Measurements from ENCODE around the gene ODF2L.
"Not testable (repeated sequence)": the region's sequence is repeated elsewhere in the genome, so short reads cannot be mapped to it uniquely, and the experiment has no call there.

Gene ODF2L

DNA sequence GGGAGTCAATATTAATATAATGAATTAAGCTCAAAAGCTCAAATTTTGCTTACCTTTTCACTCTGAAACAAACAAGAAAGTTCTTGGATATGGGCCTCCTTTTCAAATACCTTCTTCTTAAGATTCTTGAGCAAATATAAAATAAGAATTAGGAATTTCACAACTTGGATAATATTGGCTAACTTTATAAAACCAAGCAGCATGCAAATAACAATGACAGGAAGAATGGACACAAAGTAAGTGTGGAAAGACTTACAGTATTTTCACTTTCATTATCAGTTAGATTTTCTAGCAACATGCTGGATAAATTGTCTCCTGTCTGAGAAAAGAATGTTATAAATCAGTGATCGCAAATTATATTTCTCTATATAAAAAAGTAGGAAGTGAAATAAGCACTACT is 13.2 kb downstream of the ODF2L start:
- no peak for DNase-seq

- no peak for DNase-seq
These were observed 14.9 kb downstream of the ODF2L start for GRCh38 chr1:86381223-86381622.

- DNase-seq, result no peak
These were observed 15.8 kb downstream of the ODF2L start for GRCh38 chr1:86380257-86380861.

- DNase-seq, result no peak
These were observed 17.3 kb downstream of the ODF2L start for GRCh38 chr1:86378813-86379212.

DNA sequence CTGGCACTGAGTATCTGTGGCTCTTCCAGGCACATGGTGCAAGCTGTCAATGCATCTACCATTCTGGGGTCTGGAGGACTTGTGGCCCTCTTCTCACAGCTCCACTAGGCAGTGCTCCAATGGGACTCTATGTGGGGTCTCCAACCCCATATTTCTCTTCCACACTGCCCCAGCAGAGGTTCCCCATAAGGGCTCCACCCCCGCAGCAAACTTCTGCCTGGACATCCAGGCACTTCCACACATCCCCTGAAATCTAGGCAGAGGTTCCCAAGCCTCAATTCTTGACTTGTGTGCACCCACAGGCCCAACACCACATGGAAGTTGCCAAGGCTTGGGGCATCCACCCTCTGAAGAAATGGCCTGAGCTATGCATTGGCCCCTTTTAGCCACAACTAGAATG is 18.8 kb downstream of the ODF2L start:
- DNase-seq, result no peak

- no peak for DNase-seq
These were observed 20.4 kb downstream of the ODF2L start for GRCh38 chr1:86375688-86376087.

DNA sequence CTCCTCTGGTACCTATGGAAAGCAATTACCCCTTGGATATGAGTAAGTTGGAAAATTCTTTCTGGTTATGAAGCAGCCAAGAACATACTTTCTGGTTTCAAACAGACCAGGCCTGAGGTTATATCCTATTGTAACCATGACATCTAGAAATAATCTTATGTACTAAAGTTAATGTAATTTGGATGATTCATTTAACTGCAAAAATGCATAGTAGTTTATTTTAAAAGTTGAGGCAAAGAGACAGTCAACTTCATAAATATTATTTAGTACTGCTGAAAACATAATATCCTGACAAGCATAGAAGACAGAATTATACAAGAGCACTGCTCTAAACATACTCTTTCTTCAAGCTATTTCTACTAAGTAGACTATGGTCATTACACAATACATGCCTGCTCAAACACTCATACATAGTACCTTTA is 25.5 kb downstream of the ODF2L start:
- no peak for DNase-seq

DNA sequence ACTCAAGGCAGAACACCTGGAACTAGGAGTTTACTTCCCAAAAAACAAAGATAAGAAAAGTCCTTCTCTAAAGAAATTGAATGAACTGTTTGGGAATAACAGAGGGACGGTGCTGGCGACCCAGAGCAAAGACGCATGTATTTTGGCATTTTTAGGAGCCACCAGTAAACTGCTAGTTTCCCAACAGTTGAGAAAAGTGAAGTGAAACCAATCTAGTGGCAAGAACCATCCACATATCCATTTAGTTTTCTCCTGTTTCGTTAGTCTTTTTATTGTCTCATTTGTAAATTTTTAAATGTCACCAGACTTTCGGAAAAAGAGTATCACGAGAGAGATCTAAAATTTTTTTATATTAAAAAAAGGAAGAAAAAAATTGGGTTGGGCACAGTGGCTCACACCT is 30.2 kb downstream of the ODF2L start:
- no peak for DNase-seq

- DNase-seq, result no peak
These were observed 33.3 kb downstream of the ODF2L start for GRCh38 chr1:86362807-86363206.

DNA sequence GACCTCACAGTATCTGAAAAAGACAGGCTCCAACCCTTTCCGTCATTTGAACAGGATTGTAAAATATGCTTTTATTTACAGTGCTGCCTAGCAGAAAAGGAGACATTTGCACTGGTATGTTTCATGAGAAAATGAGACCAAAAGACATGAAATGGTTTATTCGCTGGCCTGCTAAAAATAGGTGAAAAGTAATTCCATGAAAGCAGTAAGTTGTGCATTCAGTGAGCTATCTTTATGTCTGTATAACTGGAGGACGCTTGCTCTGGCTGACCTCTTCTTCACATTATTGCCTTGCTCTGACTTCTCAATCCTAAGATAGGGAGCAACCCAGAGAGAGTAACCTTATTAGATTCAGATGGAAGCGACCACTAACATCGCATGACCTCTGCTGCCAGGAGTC is 38.3 kb downstream of the ODF2L start:
- no peak for DNase-seq

DNA sequence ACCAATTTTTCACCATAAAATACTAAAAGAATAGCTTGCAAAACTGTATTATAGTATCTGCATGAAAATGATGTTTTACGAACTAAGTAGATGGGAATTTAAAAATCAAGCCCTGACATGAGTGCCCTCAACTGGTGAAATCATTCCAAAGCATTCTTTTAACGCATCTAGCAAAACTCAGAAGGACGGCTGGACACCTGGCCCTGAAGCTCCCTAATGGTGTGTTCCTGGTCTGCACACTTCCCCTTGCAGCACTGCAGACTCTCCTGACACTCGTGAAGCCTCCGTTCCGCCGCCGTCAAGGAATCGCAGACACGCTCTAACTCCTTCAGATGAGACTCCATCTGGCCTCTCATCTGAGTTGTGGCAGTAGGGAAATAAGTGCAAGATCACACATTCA is 39.9 kb downstream of the ODF2L start:
- DNase-seq, result no peak

DNA sequence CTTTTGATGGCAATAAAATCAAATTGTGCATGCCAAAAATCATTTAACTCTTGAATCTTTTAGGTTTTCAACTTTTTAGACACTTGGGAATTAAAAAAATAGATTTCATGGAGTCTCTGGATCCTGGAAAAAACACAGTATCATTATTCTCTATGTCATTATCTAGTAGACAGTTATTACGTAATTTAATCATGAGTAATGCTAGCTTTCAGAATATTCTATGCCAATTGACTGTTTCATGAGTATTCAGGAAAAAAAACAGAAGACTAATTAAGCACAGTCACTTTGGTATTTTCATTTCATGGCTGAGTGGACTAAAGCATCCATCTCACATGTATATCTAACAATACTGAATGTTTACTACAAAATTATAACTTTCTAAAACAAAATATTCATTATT is 44.0 kb downstream of the ODF2L start:
- DNase-seq, result no peak

GRCh38 chr1:86350230-86350629 is 45.9 kb downstream of the ODF2L start:
- not testable (repeated sequence) for DNase-seq

DNA sequence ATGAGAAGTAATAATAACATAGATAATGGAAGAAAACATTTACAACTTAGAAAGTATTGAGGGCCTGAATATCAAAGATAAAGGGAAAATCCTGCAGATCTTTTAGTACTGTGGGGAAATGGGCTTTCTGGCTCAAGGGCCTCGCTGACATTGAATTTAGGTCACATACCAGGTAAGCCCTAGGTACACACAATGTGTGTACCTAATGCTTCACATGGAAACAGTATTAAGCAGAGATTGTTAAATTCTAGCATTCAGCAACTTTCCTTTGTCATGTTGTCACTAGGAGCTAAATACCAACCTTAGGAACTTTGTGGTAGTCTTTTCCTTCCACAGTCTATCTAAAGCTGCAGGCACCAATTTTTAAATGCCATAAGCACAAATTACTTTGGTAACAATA is 49.7 kb downstream of the ODF2L start:
- no peak for DNase-seq

DNA sequence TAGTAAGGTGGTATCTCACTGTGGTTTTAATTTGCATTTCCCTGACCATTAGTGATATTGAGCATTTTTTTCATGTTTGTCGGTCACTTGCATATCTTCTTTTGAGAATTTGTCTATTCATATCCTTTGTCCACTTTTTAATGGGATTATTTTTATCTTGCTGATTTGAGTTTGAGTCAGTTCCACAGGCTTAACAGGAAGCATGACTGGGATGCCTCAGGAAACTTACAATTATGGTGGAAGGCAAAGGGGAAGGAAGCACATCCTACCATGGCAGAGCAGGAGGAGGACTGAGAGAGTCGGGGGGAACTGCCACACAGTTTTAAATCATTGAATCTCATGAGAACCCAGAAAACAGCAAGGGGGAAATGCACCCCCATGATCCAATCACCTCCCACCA is 51.1 kb downstream of the ODF2L start:
- no peak for DNase-seq

GRCh38 chr1:86339906-86340305 is 56.2 kb downstream of the ODF2L start:
- no peak for DNase-seq

DNA sequence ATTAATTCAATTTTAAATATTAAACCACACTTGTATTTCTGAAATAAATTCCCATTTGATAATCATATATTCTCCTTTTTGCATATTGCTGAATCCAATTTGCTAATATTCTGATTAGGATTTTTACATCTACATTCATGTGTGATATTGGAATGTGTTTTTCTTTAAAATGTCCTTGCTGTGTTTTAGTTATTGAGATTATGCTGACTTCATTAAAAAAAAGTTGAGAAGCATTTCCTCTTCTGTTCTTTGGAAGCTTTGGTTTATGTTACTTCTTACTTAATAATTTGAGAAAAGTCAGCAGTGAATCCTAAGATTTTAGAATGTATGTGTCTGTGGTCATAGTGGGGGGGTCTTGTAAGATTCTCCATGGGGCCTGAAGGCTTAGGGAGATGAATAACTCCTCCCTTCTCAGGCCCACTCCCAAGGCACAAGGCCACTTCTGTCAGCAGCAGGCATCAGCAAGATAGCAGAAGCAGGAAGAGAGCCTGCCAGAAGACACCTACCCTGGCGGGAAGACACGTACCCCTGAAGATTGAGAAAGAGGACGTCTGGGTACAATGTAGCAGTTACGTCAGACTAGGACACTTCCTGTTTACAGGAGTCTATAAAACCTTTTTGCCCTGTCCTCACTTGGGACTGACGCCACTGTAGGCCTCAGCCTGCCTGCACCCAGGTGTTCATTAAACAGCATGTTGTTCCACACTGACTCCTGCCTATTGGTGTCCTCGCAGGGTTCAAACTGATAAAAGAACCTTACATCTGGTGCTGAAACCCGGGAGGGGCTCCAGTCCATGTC is 56.9 kb downstream of the ODF2L start:
- DNase-seq, result no peak

DNA sequence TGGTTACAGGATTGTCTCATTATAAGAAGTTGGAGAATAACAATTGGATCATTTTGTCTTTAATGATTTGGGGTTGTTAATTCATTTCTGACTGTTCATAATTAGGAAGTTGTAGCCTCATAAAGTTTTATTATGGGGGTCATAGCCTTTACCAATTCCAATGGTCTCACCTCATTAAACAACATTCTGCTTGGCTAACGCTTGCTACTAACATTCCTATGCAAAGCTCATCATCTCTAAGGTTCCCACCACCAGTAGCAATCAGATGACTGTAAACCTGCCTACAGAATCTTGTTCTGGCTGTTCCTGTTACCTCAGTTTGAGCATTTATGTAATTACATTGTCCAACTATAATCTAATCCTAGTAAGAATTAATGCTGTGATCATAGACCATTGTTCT is 60.2 kb downstream of the ODF2L start:
- no peak for DNase-seq

- DNase-seq, result no peak
These were observed 70.9 kb downstream of the ODF2L start for GRCh38 chr1:86325264-86325663.

GRCh38 chr1:86324130-86324822 is 71.8 kb downstream of the ODF2L start:
- DNase-seq, result no peak

GRCh38 chr1:86322241-86322640 is 73.9 kb downstream of the ODF2L start:
- no peak for DNase-seq

- no peak for DNase-seq
These were observed 77.7 kb downstream of the ODF2L start for GRCh38 chr1:86318436-86318835.

DNA sequence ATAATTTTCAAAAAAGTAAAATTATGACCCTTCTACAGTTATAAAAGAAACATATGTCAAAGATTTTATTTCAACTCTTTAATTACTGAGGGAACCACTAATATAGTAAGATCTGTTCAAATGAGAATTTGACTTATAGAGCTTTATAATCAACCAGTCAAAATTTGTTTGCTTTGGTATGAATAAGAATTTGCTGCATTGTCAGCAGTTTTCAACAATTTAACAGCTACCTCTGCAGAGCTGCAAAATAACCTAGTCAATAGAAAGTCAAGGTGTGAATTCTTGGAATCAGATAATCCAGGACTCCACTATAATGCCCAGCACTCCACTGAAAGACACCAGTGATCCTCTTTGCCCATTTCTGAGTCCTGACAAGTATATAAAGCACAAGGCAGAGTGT is 78.2 kb downstream of the ODF2L start:
- no peak for DNase-seq

- no peak for DNase-seq
These were observed 90.4 kb downstream of the ODF2L start for GRCh38 chr1:86305731-86306130.
